HFFc6 (cell line): Measurements from ENCODE around the gene ISL1. TPM values are rescaled to one million over a fixed set of nuclear protein-coding genes. Genes with fewer than 3 reads are reported as not detected.

Experiments
- DNase-seq: peaks from one replicate; pipeline ENCODE4 v3.0.0-alpha.2; 2018
- H3K27ac Mint-ChIP-seq: 2 replicates; pipeline ENCODE4 v1.8.0; 2020; ENCODE audit warnings: mild to moderate bottlenecking, mixed read lengths
- H3K27me3 Mint-ChIP-seq: 2 replicates; pipeline ENCODE4 v1.8.0; 2021; ENCODE audit warnings: mild to moderate bottlenecking, moderate library complexity, mixed read lengths; ENCODE audit not compliant: insufficient read depth
- H3K36me3 Mint-ChIP-seq: 2 replicates; pipeline ENCODE4 v1.8.0; 2021; ENCODE audit warnings: low read depth, mixed read lengths
- H3K4me1 Mint-ChIP-seq: 2 replicates; pipeline ENCODE4 v1.8.0; 2020; ENCODE audit warnings: low read depth, mixed read lengths
- H3K4me3 Mint-ChIP-seq: 2 replicates; pipeline ENCODE4 v1.8.0; 2020; ENCODE audit warnings: mild to moderate bottlenecking, moderate library complexity, mixed read lengths
- H3K9me3 Mint-ChIP-seq: 2 replicates; pipeline ENCODE4 v1.8.0; 2020; ENCODE audit warnings: mild to moderate bottlenecking, mixed read lengths
- total RNA-seq, 6 experiments: library from RNA; stranded (reverse); fragmentation: NEBNext Ultra II Directional; extraction: Animal tissue kit (Norgen Biotek cat#: 25700); gene quantifications; 2 replicates in 1 of 6; 3 replicates in 5 of 6; pipeline ENCODE4 v1.2.3, GENCODE V29; 2021
- TF ChIP-seq, protein P1 (sequence below): fragments of 200-600 bp; sonication (generic); IDR thresholded peaks from 2 replicates; pipeline ENCODE4 v1.5.0; 2021; ENCODE audit warnings: antibody characterized with exemption, mild to moderate bottlenecking

ISL1 gene
- total RNA-seq, 6 experiments from 2014 or later: 0.48 to 4.1 (median 0.67) TPM

DNA sequence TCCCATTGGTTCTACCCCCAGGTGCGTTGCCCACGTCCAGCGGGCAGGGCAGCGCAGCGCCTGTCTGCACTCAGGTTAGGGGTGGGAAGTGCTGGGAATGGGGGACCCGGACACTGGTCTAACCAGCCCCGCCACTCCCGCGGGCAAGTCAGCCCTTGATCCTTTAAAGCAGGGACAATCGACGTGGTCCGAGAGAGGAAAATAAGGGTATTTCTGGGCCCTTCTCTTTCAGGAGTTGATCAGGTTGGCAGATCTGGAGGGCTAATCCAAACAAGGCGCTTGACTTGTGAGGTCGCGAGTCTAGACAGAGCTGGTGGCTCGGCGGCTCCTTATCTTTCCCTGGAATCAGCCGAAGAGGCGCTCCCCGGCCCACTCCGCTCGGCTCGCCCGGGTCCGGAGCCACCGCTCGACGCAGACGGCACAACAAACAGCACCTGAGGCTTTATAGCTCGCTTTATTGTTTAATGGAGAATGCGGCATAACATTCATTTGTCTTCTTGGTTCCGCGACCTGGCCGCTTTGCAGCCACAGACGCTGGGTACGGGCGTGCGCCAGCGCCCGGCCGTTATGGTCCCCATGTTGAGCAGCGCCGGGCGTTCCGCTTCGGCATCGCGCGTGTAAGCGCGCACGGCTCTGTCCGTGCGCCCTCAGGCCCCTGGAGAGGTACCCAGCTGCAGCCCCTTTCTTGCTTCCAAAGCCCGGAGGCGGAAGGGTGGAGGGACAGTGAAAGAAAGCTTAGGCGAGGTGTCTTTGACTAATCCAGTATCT lies 15.8 kb downstream of the ISL1 start:
- H3K4me1 Mint-ChIP-seq: peaks cover 27% of the 10 kb centered on the region; the same call in 1 of the 2 replicates
- H3K36me3 Mint-ChIP-seq: no peaks in the 10 kb centered on the region
- no peak for DNase-seq
- TF ChIP-seq, protein P1, sequence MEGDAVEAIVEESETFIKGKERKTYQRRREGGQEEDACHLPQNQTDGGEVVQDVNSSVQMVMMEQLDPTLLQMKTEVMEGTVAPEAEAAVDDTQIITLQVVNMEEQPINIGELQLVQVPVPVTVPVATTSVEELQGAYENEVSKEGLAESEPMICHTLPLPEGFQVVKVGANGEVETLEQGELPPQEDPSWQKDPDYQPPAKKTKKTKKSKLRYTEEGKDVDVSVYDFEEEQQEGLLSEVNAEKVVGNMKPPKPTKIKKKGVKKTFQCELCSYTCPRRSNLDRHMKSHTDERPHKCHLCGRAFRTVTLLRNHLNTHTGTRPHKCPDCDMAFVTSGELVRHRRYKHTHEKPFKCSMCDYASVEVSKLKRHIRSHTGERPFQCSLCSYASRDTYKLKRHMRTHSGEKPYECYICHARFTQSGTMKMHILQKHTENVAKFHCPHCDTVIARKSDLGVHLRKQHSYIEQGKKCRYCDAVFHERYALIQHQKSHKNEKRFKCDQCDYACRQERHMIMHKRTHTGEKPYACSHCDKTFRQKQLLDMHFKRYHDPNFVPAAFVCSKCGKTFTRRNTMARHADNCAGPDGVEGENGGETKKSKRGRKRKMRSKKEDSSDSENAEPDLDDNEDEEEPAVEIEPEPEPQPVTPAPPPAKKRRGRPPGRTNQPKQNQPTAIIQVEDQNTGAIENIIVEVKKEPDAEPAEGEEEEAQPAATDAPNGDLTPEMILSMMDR: no peak
- H3K4me3 Mint-ChIP-seq: no peak overlapping the region
- no peaks in the 10 kb centered on the region; the same call in 1 of the 2 replicates for H3K9me3 Mint-ChIP-seq
- H3K27me3 Mint-ChIP-seq: no peaks in the 10 kb centered on the region
- H3K27ac Mint-ChIP-seq: no peak overlapping the region

DNA sequence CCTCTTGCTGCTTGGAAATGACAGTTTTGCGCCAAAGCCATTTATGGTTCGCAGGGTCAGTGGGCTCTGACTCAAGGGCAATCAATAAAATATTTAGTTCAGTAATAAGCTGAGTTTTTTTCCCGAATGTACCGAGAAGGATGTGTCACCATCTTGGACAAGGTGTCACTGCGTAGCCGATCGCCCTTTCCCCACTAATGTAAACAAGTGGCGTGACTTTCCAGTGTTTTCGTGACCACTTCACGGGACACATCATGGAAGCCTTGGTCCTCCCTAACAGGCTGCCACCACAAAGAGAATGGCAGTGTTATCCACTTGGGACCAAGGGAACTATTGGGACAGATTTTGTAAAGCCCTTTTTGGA lies 16.4 kb downstream of the ISL1 start:
- Mint-ChIP-seq H3K9me3 (no peaks in the 10 kb centered on the region; the same call in 1 of the 2 replicates), H3K27me3 (no peaks in the 10 kb centered on the region), H3K4me1 (peaks cover 31% of the 10 kb centered on the region; the same call in 1 of the 2 replicates), H3K27ac (no peak overlapping the region), H3K4me3 (no peak overlapping the region), H3K36me3 (no peaks in the 10 kb centered on the region)
- TF ChIP-seq, protein P1: no peak
- no peak for DNase-seq

DNA sequence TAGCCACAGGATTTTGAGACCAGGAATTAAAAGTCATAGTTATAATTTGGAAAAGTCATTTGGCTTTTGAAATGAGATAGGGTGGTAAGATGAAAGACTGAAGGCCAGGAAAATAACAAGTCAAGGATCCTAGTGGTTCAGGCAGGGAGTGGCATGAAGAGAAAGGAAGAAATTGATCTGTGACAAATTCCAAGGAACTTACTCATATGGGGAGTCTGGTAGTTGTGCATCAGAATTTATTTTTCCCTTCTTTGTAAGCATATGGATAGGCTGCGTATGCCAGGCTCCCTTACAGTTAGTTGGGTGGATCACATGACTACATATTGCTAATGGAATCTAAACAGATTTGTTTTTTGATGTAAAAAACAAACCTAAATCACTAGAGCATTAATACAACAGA lies 21.0 kb downstream of the ISL1 start:
- Mint-ChIP-seq H3K4me1 (peaks cover 7% of the 10 kb centered on the region; the same call in 1 of the 2 replicates), H3K27me3 (no peaks in the 10 kb centered on the region), H3K9me3 (no peaks in the 10 kb centered on the region; the same call in 1 of the 2 replicates), H3K36me3 (no peaks in the 10 kb centered on the region), H3K27ac (no peak overlapping the region), H3K4me3 (no peak overlapping the region)
- no peak for DNase-seq
- TF ChIP-seq, protein P1: no peak

DNA sequence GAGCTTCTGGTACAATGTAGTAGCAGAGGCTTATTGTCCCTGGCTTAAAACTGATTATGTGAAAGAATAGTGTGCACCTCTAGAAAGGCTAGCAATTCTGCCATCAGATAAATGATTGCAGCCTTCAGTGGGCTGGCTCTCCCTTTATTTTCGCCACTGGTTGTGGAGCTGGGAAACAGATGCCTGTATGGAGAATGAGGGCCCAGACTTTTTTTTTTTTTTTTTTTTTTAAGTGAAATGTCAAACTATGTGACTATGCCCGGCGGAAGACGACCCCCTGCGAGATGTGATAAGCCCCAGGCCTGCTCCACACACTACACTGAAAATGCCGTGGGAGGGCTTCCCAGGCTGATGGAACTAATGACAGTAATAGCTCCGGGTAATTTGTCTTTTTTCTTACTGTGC lies 28.7 kb downstream of the ISL1 start:
- Mint-ChIP-seq H3K4me3 (no peak overlapping the region), H3K9me3 (no peaks in the 10 kb centered on the region), H3K4me1 (peaks cover 7% of the 10 kb centered on the region; the same call in 1 of the 2 replicates), H3K36me3 (no peaks in the 10 kb centered on the region), H3K27ac (no peak overlapping the region), H3K27me3 (no peaks in the 10 kb centered on the region; the same call in none of the 2 replicates)
- TF ChIP-seq, protein P1: no peak
- no peak for DNase-seq

DNA sequence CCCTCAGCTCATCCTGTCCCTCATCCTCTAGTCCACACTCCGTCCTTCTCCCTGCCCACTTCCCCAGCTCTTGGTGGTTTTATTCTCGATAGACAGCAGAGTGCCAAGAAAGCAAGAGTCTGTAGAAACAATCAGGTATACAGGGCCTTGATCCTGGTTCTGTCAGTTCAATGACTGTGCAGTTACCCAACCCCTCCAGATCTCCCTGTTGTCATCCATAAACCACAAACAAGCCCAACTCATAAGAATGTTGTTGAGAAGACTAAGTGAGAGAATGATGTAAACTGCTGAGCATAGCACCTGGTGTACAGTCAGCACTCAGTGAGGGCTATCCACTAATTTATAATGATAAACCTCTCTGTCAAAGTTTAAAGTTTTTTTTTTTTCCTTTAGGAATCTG lies 31.3 kb downstream of the ISL1 start:
- H3K27me3 Mint-ChIP-seq: peaks cover 3% of the 10 kb centered on the region
- TF ChIP-seq, protein P1: no peak
- H3K9me3 Mint-ChIP-seq: no peaks in the 10 kb centered on the region; the same call in 1 of the 2 replicates
- H3K4me1 Mint-ChIP-seq: peaks cover 7% of the 10 kb centered on the region; the same call in 1 of the 2 replicates
- no peaks in the 10 kb centered on the region for H3K36me3 Mint-ChIP-seq
- DNase-seq: no peak
- no peak overlapping the region for H3K4me3 Mint-ChIP-seq
- H3K27ac Mint-ChIP-seq: no peak overlapping the region
